RWPE1 (cell line): ENCODE results near the gene AOAH.

Experiments used
- CTCF ChIA-PET: fragments of 350-600 bp; sonication (Branson Sonifier 250); formaldehyde crosslinking; extraction: SDS; loops from one replicate; lab custom pipeline; 2021; lab: Yijun Ruan, JAX
- POLR2A ChIA-PET: fragments of 400-600 bp; formaldehyde crosslinking; extraction: SDS; loops from one replicate; lab custom pipeline; 2020; ENCODE audit warnings: antibody characterized with exemption; ENCODE audit not compliant: low non-redundant PET; lab: Yijun Ruan, JAX
- DNase-seq: peaks from one replicate; pipeline ENCODE4 v3.0.0; 2012; ENCODE audit warnings: low spot score
- H3K27ac ChIP-seq: fragments of 450-650 bp; 2 replicates; pipeline ENCODE4 v1.5.1; 2017
- TF ChIP-seq, protein P1 (sequence below): fragments of 450-650 bp; conservative IDR thresholded peaks from 2 replicates; pipeline ENCODE4 v1.5.1; 2017; ENCODE audit warnings: low read depth, mild to moderate bottlenecking

AOAH gene

DNA sequence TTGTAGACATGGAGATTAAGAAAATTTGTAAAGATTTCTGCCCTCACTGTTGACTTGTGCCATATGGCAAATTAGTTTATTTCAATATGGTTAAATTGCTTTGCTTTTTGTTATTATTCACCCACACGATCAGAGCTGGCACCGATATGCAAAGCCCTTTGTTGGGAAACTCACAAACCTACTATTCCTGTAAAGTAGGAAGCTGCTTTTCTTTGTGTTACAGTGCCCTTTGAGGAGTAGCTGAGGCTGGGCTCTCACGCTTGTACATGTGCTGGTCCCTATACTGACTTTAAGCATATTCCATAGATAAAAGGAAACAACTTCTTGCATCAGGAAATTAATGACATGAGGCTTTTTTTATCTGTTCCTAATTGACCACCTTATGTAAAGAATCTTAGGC is 17.6 kb upstream of the AOAH start:
- DNase-seq, result no peak
- CTCF ChIA-PET, result interaction anchor here (0.6 kb wide), 1 partner anchor 33 kb away, joined by 4 read pairs; no protein-coding TSS in a partner anchor
- POLR2A ChIA-PET, result no interaction called here
- no peak overlapping the region for H3K27ac ChIP-seq
- TF ChIP-seq, protein P1, sequence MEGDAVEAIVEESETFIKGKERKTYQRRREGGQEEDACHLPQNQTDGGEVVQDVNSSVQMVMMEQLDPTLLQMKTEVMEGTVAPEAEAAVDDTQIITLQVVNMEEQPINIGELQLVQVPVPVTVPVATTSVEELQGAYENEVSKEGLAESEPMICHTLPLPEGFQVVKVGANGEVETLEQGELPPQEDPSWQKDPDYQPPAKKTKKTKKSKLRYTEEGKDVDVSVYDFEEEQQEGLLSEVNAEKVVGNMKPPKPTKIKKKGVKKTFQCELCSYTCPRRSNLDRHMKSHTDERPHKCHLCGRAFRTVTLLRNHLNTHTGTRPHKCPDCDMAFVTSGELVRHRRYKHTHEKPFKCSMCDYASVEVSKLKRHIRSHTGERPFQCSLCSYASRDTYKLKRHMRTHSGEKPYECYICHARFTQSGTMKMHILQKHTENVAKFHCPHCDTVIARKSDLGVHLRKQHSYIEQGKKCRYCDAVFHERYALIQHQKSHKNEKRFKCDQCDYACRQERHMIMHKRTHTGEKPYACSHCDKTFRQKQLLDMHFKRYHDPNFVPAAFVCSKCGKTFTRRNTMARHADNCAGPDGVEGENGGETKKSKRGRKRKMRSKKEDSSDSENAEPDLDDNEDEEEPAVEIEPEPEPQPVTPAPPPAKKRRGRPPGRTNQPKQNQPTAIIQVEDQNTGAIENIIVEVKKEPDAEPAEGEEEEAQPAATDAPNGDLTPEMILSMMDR, result no peak

DNA sequence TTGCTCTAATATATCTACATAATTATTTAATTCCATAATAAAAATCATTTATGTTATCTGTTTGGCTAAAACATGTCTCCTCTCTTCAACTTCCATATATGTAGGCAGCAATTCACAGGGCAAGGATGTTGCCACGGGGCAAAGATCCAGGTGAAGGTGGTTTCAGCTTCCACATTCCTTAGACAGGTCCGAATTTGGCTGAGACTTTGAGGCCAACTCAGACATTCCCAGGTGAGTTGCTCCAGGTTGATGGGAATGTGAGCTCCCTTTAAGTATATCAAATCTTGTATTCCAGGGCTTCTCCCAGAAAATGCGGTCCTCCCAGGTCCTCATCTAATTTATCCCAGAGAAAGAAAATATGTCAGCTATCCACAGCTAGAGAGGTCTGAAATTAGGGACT is 15.1 kb upstream of the AOAH start:
- POLR2A ChIA-PET, result no interaction called here
- CTCF ChIA-PET, result no interaction called here
- H3K27ac ChIP-seq, result no peak overlapping the region

DNA sequence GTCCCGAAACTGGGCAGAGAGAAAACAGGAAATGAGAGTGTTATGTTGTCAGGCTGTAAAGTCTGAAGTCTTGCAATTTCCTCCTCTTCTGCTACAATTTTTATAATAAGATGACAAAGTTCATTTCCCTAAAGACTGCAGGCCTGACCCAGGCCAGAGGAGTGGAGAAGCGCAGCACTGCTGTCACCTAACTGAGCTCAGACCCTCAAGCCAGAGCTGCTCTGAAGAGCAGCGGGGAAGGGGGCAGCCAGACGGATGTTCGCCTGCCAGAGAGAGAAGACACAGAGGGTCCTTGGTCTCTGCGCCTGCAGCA is 12.6 kb upstream of the AOAH start:
- DNase-seq, result no peak
- ChIA-PET POLR2A (no interaction called here), CTCF (no interaction called here)
- TF ChIP-seq, protein P1, result no peak
- H3K27ac ChIP-seq, result no peak overlapping the region

More for the DNA sequence above, 15.1 kb upstream of the AOAH start:
- TF ChIP-seq, protein P1, result no peak
- DNase-seq, result no peak

DNA sequence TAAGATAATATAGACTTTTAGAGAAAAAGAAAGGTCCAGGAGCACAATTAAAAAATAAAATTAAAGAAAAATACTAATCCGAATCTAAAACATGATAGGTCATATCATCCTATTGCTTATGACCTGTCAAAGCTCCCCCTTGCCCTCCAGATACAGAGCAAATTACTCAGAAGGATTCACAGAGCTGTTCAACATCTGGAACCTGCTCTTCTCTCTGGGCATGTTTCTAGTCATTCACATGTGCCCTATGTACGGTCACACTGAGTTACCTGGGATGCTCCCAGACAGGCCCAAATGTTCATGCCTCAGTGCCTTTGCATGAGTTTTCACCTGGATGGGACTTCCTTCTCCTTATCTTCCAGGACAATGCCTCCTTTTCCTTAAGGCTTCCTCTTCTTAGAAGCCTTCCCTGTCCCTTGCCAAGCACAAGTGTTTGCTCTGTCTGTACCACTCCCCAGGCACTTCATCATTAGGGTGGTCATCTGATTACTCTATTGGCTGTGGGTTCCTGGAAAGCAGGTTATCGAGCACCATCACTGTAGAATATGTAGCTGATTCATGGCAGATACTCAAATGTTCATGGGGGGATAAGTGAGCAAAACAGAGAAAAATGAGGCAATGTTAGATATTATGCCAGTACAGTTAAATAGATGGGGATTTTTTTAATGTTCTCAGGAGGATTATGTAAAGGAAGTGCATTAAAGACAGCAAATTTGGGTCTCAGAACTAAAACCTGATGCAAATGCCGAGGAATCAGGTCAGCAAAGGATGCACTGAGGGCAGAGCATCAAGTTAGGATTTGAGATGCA is 12.0 kb upstream of the AOAH start:
- no peak for DNase-seq
- ChIA-PET POLR2A (no interaction called here), CTCF (interaction anchor here (0.6 kb wide), 1 partner anchor 1232 kb away, joined by 3 read pairs; no protein-coding TSS in a partner anchor)
- H3K27ac ChIP-seq, result no peak overlapping the region
- TF ChIP-seq, protein P1, result no peak

DNA sequence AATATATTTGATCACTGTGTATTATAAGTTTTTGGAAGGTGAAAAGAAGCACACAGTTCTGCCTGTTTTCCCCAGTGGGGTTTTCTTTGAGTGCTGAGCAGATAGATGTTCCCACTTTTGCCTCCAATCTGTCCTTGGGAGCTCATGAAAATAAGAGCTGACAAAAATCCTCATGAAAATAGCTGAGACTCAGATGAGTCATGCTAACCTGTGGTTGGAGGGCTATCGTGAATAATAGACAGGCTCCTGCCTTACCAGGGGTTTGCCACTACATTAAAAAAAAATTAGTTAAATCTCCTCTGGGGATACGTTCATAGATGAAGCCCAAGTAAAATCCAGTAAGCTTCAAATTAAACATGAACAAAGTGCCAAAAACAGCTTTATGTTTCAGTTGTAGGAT is 10.9 kb upstream of the AOAH start:
- ChIA-PET CTCF (interaction anchor here (0.7 kb wide), 1 partner anchor 9 kb away, joined by 5 read pairs; no protein-coding TSS in a partner anchor), POLR2A (no interaction called here)
- TF ChIP-seq, protein P1, result no peak
- no peak overlapping the region for H3K27ac ChIP-seq
- no peak for DNase-seq

DNA sequence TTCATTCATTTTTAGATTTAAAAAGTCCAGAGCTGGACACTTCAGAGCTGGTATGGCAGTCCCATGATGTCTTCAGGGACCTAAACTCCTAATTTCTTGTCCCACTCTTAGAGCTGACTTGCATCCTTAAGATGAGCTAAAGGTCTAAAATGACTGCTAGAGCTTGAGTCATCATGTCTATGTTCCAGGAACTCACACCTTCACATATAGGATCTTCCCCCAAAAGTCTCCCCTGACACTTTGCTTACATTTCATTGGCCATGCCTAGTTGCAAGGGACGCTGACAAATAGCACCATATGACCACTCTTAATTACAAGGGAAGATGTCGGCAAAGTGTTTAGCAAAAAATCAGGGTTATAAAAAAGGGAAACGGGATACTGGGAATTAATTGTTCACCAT is 10.4 kb upstream of the AOAH start:
- TF ChIP-seq, protein P1, result no peak
- CTCF ChIA-PET, result interaction anchor here (0.7 kb wide), 1 partner anchor 9 kb away, joined by 5 read pairs; no protein-coding TSS in a partner anchor
- no peak overlapping the region for H3K27ac ChIP-seq
- POLR2A ChIA-PET, result no interaction called here
- no peak for DNase-seq
